Neural progenitor cell (in vitro differentiated cells): ENCODE data around the gene TMEM14C. TPM values are rescaled to one million over a fixed set of nuclear protein-coding genes. Genes with fewer than 3 reads are reported as not detected.
A peak's percentile ranks its signal among the peaks of the same experiment; 100 is the strongest.

ENCODE experiments used
- DNase-seq: peaks from one replicate; pipeline ENCODE4 v3.0.0-alpha.2; 2016; ENCODE audit warnings: low spot score
- H2AFZ ChIP-seq: fragments of 200-600 bp; sonication (generic); replicated peaks from 2 replicates; pipeline ENCODE4 v1.6.1; 2016; ENCODE audit warnings: antibody characterized with exemption
- H3F3A ChIP-seq: fragments of 200-600 bp; sonication (generic); 2 replicates; pipeline ENCODE4 v1.6.1; 2016; ENCODE audit warnings: antibody characterized with exemption, low read depth
- H3K27ac ChIP-seq: fragments of 200-600 bp; sonication (generic); 2 replicates; pipeline ENCODE4 v1.5.1; 2016; ENCODE audit warnings: mild to moderate bottlenecking
- H3K27me3 ChIP-seq: fragments of 200-600 bp; sonication (generic); 2 replicates; pipeline ENCODE4 v1.6.1; 2016; ENCODE audit warnings: mild to moderate bottlenecking, moderate library complexity
- H3K36me3 ChIP-seq: fragments of 200-600 bp; sonication (generic); 2 replicates; pipeline ENCODE4 v1.5.1; 2016
- H3K4me1 ChIP-seq: fragments of 200-600 bp; sonication (generic); 2 replicates; pipeline ENCODE4 v1.6.1; 2016; ENCODE audit warnings: mixed run types
- H3K4me2 ChIP-seq: fragments of 200-600 bp; sonication (generic); 2 replicates; pipeline ENCODE4 v1.6.1; 2016
- H3K4me3 ChIP-seq: fragments of 200-600 bp; sonication (generic); 2 replicates; pipeline ENCODE4 v1.5.1; 2016
- H3K79me2 ChIP-seq: fragments of 200-600 bp; sonication (generic); 2 replicates; pipeline ENCODE4 v1.6.1; 2016; ENCODE audit warnings: low read depth
- H3K9ac ChIP-seq: fragments of 200-600 bp; sonication (generic); 2 replicates; pipeline ENCODE4 v1.6.1; 2016
- H3K9me3 ChIP-seq: fragments of 200-600 bp; sonication (generic); 2 replicates; pipeline ENCODE4 v1.5.1; 2016; ENCODE audit warnings: low read depth
- H4K20me1 ChIP-seq: fragments of 200-600 bp; sonication (generic); 2 replicates; pipeline ENCODE4 v1.6.1; 2016; ENCODE audit warnings: low read depth
- H3K27ac Mint-ChIP-seq: 3 replicates; pipeline ENCODE4 v1.8.0; 2021; ENCODE audit warnings: mixed read lengths
- H3K27me3 Mint-ChIP-seq: 2 replicates; pipeline ENCODE4 v1.8.0; 2022; ENCODE audit warnings: low read depth, mild to moderate bottlenecking, inconsistent platforms, moderate library complexity, mixed read lengths; ENCODE audit not compliant: insufficient read depth
- H3K36me3 Mint-ChIP-seq: 3 replicates; pipeline ENCODE4 v1.8.0; 2021; ENCODE audit warnings: mixed read lengths
- H3K4me1 Mint-ChIP-seq: 3 replicates; pipeline ENCODE4 v1.8.0; 2021; ENCODE audit warnings: mixed read lengths
- H3K4me3 Mint-ChIP-seq: 3 replicates; pipeline ENCODE4 v1.8.0; 2021; ENCODE audit warnings: mild to moderate bottlenecking, moderate library complexity, mixed read lengths
- H3K9me3 Mint-ChIP-seq: 3 replicates; pipeline ENCODE4 v1.8.0; 2020; ENCODE audit warnings: mixed read lengths
- EZH2 ChIP-seq: fragments of 200-600 bp; sonication (generic); IDR thresholded peaks from 2 replicates; pipeline ENCODE4 v1.6.1; 2017; ENCODE audit warnings: antibody characterized with exemption, mild to moderate bottlenecking, moderate library complexity
- EZH2phosphoT487 ChIP-seq: fragments of 200-600 bp; sonication (generic); IDR thresholded peaks from 2 replicates; pipeline ENCODE4 v1.6.1; 2017; ENCODE audit warnings: antibody characterized with exemption
- total RNA-seq: library from RNA; depleted of rRNA; stranded (reverse); fragments of >200 nt; gene quantifications from 2 replicates; pipeline ENCODE4 v1.2.3, GENCODE V29; 2015; ENCODE audit warnings: low replicate concordance
- TF ChIP-seq, protein P1 (sequence below): fragments of 200-600 bp; sonication (generic); IDR thresholded peaks from 2 replicates; pipeline ENCODE4 v1.5.1; 2017; ENCODE audit warnings: antibody characterized with exemption, mild to moderate bottlenecking

TMEM14C gene
- total RNA-seq, 1 donor from 2014 or later, result 315 TPM

DNA sequence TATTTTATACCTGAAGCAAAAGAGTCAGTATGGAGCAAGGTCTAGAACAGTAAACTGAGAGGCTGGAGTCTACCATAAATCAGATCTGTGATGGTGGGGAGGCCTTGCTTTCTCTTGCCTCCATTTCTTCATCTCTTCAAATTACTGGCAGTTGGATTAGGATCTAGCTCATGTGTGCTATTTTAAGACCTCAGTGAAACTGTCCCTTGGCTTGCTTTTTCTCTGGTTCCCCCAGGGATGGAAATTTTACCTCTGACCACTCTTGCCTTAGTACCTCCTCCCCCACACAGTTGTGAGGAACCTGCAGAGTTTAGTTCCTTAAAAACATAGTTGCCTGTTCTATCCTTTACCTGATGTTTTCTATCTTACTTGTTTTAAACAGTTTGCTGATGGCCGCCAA lies 33.2 kb downstream of the TMEM14C start:
- Mint-ChIP-seq H3K36me3 (peaks cover 57% of the 10 kb centered on the region), H3K27me3 (peaks cover 2% of the 10 kb centered on the region), H3K9me3 (no peaks in the 10 kb centered on the region), H3K4me3 (no peak overlapping the region), H3K4me1 (peaks cover 11% of the 10 kb centered on the region), H3K27ac (no peak overlapping the region)
- Histone ChIP-seq H4K20me1 (peaks cover 54% of the 10 kb centered on the region), H3K27ac (no peak overlapping the region), H2AFZ (no peak overlapping the region), H3F3A (no peaks in the 10 kb centered on the region), H3K79me2 (peaks cover 77% of the 10 kb centered on the region), H3K4me3 (no peak overlapping the region), H3K9ac (no peak overlapping the region), H3K4me1 (no peaks in the 10 kb centered on the region), H3K27me3 (no peaks in the 10 kb centered on the region), H3K36me3 (peaks cover 5% of the 10 kb centered on the region), H3K9me3 (no peaks in the 10 kb centered on the region), H3K4me2 (no peak overlapping the region)
- no peak for DNase-seq
- TF ChIP-seq, protein P1, sequence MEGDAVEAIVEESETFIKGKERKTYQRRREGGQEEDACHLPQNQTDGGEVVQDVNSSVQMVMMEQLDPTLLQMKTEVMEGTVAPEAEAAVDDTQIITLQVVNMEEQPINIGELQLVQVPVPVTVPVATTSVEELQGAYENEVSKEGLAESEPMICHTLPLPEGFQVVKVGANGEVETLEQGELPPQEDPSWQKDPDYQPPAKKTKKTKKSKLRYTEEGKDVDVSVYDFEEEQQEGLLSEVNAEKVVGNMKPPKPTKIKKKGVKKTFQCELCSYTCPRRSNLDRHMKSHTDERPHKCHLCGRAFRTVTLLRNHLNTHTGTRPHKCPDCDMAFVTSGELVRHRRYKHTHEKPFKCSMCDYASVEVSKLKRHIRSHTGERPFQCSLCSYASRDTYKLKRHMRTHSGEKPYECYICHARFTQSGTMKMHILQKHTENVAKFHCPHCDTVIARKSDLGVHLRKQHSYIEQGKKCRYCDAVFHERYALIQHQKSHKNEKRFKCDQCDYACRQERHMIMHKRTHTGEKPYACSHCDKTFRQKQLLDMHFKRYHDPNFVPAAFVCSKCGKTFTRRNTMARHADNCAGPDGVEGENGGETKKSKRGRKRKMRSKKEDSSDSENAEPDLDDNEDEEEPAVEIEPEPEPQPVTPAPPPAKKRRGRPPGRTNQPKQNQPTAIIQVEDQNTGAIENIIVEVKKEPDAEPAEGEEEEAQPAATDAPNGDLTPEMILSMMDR, result no peak

DNA sequence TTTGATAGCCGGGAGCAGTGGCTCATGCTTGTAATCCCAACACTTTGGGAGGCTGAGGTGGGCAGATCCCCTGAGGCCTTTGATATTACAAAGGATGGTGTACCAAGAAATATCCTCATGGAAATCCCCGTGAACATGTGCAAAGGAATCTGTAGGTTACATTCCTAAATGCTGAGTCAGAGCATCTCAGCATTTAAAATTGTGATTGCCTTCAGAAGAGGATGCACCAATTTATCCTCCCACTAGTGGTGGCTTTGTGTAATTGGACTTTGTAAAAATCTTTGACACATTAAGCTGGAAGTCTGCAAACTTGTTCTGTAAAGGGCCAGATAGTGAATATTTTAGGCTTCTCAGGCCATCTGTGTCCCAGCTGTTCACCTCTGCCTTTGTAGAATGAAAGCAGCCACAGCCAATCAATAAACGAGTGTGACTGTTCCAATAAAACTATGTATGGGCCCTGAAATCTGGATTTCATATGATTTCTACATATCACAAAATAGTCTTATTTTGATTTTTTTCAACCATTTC lies 36.5 kb downstream of the TMEM14C start:
- Histone ChIP-seq H2AFZ (no peak overlapping the region), H3K36me3 (peaks cover 9% of the 10 kb centered on the region), H3K9me3 (no peaks in the 10 kb centered on the region), H3K4me2 (no peak overlapping the region), H3K27ac (no peak overlapping the region), H4K20me1 (peaks cover 29% of the 10 kb centered on the region), H3K4me3 (no peak overlapping the region), H3K4me1 (no peaks in the 10 kb centered on the region), H3K9ac (no peak overlapping the region), H3F3A (no peaks in the 10 kb centered on the region), H3K79me2 (peaks cover 57% of the 10 kb centered on the region), H3K27me3 (no peaks in the 10 kb centered on the region)
- peak; percentile 34 for DNase-seq
- H3K9me3 Mint-ChIP-seq, result no peaks in the 10 kb centered on the region
- peaks cover 11% of the 10 kb centered on the region for H3K4me1 Mint-ChIP-seq
- TF ChIP-seq EZH2, result no peak
- TF ChIP-seq, protein P1, result peak; percentile 57
- TF ChIP-seq EZH2phosphoT487, result no peak
- H3K36me3 Mint-ChIP-seq, result peaks cover 42% of the 10 kb centered on the region
- no peak overlapping the region for H3K4me3 Mint-ChIP-seq
- peak overlapping the region; percentile 93 for H3K27ac Mint-ChIP-seq
- peaks cover 2% of the 10 kb centered on the region for H3K27me3 Mint-ChIP-seq

DNA sequence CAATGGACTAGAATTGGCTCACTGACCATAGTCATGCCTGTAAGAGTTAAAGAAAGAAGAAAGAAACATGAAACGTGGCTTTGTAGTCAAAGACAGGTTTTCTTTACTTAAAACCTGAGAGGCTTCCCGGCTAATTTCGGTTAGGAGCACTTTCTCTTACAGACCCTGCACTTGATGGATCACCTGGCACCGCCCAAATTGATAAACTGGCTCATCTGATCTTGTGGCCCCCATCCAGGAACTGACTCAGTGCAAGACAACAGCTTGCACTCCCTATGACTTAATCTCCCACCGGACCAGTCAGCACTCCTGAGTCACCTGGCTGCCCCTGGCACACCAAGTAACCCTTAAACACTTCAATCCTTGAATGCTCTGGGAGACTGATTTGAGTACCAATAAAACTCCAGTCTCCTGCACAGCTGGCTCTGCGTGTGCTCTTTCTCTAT lies 37.0 kb downstream of the TMEM14C start:
- no peak overlapping the region for H3K4me2 ChIP-seq

More for the DNA sequence above, 37.0 kb downstream of the TMEM14C start:
- Mint-ChIP-seq H3K36me3 (peaks cover 37% of the 10 kb centered on the region), H3K27ac (no peak overlapping the region), H3K4me1 (peaks cover 11% of the 10 kb centered on the region), H3K27me3 (peaks cover 2% of the 10 kb centered on the region), H3K9me3 (no peaks in the 10 kb centered on the region), H3K4me3 (no peak overlapping the region)
- no peaks in the 10 kb centered on the region for H3K4me1 ChIP-seq
- H3K9me3 ChIP-seq, result no peaks in the 10 kb centered on the region
- no peak overlapping the region for H3K9ac ChIP-seq
- TF ChIP-seq, protein P1, result no peak
- TF ChIP-seq EZH2phosphoT487 (no peak), EZH2 (no peak)
- peaks cover 23% of the 10 kb centered on the region for H4K20me1 ChIP-seq
- no peaks in the 10 kb centered on the region for H3K27me3 ChIP-seq
- no peak overlapping the region for H2AFZ ChIP-seq
- peaks cover 9% of the 10 kb centered on the region for H3K36me3 ChIP-seq
- H3F3A ChIP-seq, result no peaks in the 10 kb centered on the region
- peaks cover 51% of the 10 kb centered on the region for H3K79me2 ChIP-seq
- no peak for DNase-seq
- H3K27ac ChIP-seq, result no peak overlapping the region
- no peak overlapping the region for H3K4me3 ChIP-seq
